Thyroid gland (tissue), 4 donors: Measurements from ENCODE around the gene TIAM1. TPM values are rescaled to one million over a fixed set of nuclear protein-coding genes. Genes with fewer than 3 reads are reported as not detected.

Experiments
- DNase-seq, 2 donors: peaks; one replicate each; pipeline ENCODE4 v3.0.0-alpha.2; 2019
- H3K27ac ChIP-seq, 3 donors: fragments of 200-600 bp; sonication (generic); 1 replicate in 2 of 3; 2 replicates in 1 of 3; pipeline ENCODE4 v1.5.1; 2016 to 2019; ENCODE audit warnings: mild to moderate bottlenecking in 1 of 3, moderate library complexity in 1 of 3
- H3K27me3 ChIP-seq: fragments of 200-600 bp; sonication (generic); one replicate; pipeline ENCODE4 v1.5.1; 2019
- H3K36me3 ChIP-seq, 2 donors: fragments of 200-600 bp; sonication (generic); one replicate each; pipeline ENCODE4 v1.5.1; 2016 to 2019
- H3K4me1 ChIP-seq, 2 donors: fragments of 200-600 bp; sonication (generic); one replicate each; pipeline ENCODE4 v1.5.1; 2017 to 2019
- H3K4me3 ChIP-seq, 3 donors: fragments of 200-600 bp; sonication (generic); replicated peaks in 1 of 3; 1 replicate in 2 of 3; 2 replicates in 1 of 3; pipeline ENCODE4 v1.5.1; 2016; ENCODE audit warnings: mild to moderate bottlenecking in 1 of 3
- H3K9me3 ChIP-seq: fragments of 200-600 bp; sonication (generic); one replicate; pipeline ENCODE4 v1.5.1; 2017
- CTCF ChIP-seq, 6 experiments: fragments of 200-600 bp in 3 of 6; fragments of 450-650 bp in 3 of 6; sonication (generic) in 3 of 6; IDR thresholded peaks; one replicate each; pipeline ENCODE4 v1.5.1; 2016 to 2019; ENCODE audit warnings: antibody characterized with exemption in 6 of 6, mild to moderate bottlenecking in 2 of 6, inconsistent platforms in 1 of 6, moderate library complexity in 1 of 6
- POLR2A ChIP-seq, 2 donors: fragments of 450-650 bp; IDR thresholded peaks; one replicate each; pipeline ENCODE4 v1.6.1; 2017; ENCODE audit warnings: antibody characterized with exemption in 2 of 2, mild to moderate bottlenecking in 2 of 2, moderate library complexity in 1 of 2
- WGBS, 2 donors: methylation state at CpG; one replicate each; pipeline ENCODE4 v1.1.5; 2017; 5-methylcytosine and 5-hydroxymethylcytosine counted together
- intact Hi-C: fragments of 100-400 bp; cut with DNase I; formaldehyde crosslinking; loops from one replicate; pipeline ENCODE4 v1.15.1; 2023
- total RNA-seq, 4 donors: library from RNA; depleted of rRNA; stranded (reverse); fragments of >200 nt; gene quantifications; one replicate each; pipeline ENCODE4 v1.2.3, GENCODE V29; 2016

Gene TIAM1
- total RNA-seq, 4 donors from 2014 or later, result 2.2 to 6.7 (median 2.4) TPM

GRCh38 chr21:31252611-31253010 is 91.5 kb downstream of the TIAM1 start:
- H3K27ac ChIP-seq, result no peak overlapping the region
- H3K27me3 ChIP-seq, result no peaks in the 10 kb centered on the region
- TF ChIP-seq CTCF (IDR thresholded peaks at IDR 0.05) (no peak), POLR2A (IDR thresholded peaks at IDR 0.05) (no peak)
- no peak overlapping the region for H3K4me3 ChIP-seq
- WGBS, 2 donors, result 81 to 92% methylated on average over 6 of the region's 6 CpGs
- DNase-seq, result no peak
- no peaks in the 10 kb centered on the region for H3K9me3 ChIP-seq
- intact Hi-C loops, result no loop called here
- H3K36me3 ChIP-seq, result no peaks in the 10 kb centered on the region
- H3K4me1 ChIP-seq, result no peaks in the 10 kb centered on the region

- H3K4me1 ChIP-seq, result no peaks in the 10 kb centered on the region
- intact Hi-C loops, result no loop called here
- H3K9me3 ChIP-seq, result no peaks in the 10 kb centered on the region
- TF ChIP-seq POLR2A (IDR thresholded peaks at IDR 0.05), result no peak
- no peak for TF ChIP-seq CTCF (IDR thresholded peaks at IDR 0.05)
- no peaks in the 10 kb centered on the region for H3K36me3 ChIP-seq
- H3K27me3 ChIP-seq, result no peaks in the 10 kb centered on the region
- WGBS, 2 donors, result 94 to 96% methylated on average over 14 of the region's 14 CpGs
- DNase-seq, result no peak
- no peak overlapping the region for H3K4me3 ChIP-seq
- no peak overlapping the region for H3K27ac ChIP-seq
Observed at GRCh38 chr21:31252091-31252490, 92.0 kb downstream of the TIAM1 start.

- intact Hi-C loops, result no loop called here
Observed at GRCh38 chr21:31251686-31252085, 92.4 kb downstream of the TIAM1 start.

GRCh38 chr21:31248598-31248997 is 95.5 kb downstream of the TIAM1 start:
- Histone ChIP-seq H3K4me1 (no peaks in the 10 kb centered on the region), H3K36me3 (no peaks in the 10 kb centered on the region), H3K9me3 (no peaks in the 10 kb centered on the region), H3K27ac (no peak overlapping the region), H3K4me3 (no peak overlapping the region), H3K27me3 (no peaks in the 10 kb centered on the region)
- WGBS, 2 donors, result 83 to 94% methylated on average over 2 of the region's 2 CpGs
- DNase-seq, result no peak
- intact Hi-C loops, result no loop called here
- no peak for TF ChIP-seq POLR2A (IDR thresholded peaks at IDR 0.05)
- TF ChIP-seq CTCF (IDR thresholded peaks at IDR 0.05), result no peak

More at GRCh38 chr21:31251686-31252085, 92.4 kb downstream of the TIAM1 start:
- H3K9me3 ChIP-seq, result no peaks in the 10 kb centered on the region
- TF ChIP-seq CTCF (IDR thresholded peaks at IDR 0.05) (no peak), POLR2A (IDR thresholded peaks at IDR 0.05) (no peak)
- no peaks in the 10 kb centered on the region for H3K27me3 ChIP-seq
- no peaks in the 10 kb centered on the region for H3K4me1 ChIP-seq
- no peak overlapping the region for H3K27ac ChIP-seq
- WGBS, 2 donors, result 95 to 99% methylated on average over 16 to 28 of the region's 28 CpGs
- H3K36me3 ChIP-seq, result no peaks in the 10 kb centered on the region
- DNase-seq, result no peak
- no peak overlapping the region for H3K4me3 ChIP-seq

- intact Hi-C loops, result no loop called here
- Histone ChIP-seq H3K4me1 (no peaks in the 10 kb centered on the region), H3K27me3 (no peaks in the 10 kb centered on the region), H3K4me3 (no peak overlapping the region), H3K36me3 (no peaks in the 10 kb centered on the region), H3K9me3 (no peaks in the 10 kb centered on the region), H3K27ac (no peak overlapping the region)
- TF ChIP-seq CTCF (IDR thresholded peaks at IDR 0.05) (no peak), POLR2A (IDR thresholded peaks at IDR 0.05) (no peak)
- 98 to 100% methylated on average over 2 of the region's 2 CpGs for WGBS, 2 donors
- DNase-seq, result no peak
Observed at GRCh38 chr21:31243611-31244010, 100.5 kb downstream of the TIAM1 start.
